Measurements from ENCODE around the gene SFRP5. TPM values are rescaled to one million over a fixed set of nuclear protein-coding genes. Genes with fewer than 3 reads are reported as not detected.

Gene SFRP5
- total RNA-seq, 2 experiments from 2014 or later: not detected

DNA sequence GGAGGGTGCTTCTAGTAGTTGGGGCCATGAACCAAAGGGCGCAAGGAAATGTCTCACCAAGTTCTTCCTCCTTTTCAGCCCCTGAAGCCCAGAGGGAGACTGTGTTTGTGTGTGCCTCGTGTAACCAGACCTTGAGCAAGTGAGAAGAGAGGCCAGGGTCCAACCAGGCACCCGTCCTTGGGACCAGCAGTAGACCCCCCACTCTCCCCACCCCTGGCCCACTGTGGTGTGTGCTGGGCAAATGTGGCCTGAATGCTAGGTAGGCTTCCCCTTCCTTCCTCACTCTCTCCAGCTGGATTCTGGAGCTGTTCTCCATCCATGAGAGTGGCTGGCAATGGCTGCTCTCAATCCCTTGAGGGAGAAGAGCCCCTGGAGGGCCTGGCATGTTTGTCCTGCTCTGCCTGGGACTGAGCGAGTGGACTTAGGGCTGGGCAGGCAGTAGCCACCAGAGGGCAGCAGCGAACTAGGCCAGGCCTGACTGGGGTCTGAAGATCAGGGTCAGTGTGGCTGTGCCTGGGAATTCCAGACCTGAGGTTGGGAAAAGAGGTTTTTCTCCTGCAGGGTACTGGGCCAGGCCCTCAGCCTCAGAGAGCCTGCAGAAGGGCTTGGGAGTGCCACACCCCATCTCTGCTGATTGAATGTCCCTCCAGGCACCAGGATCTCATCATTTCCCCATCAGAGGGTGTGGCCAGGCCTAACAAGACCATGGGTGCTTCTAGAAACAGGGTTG is 12.5 kb downstream of the SFRP5 start:
- no peak overlapping the region for H3K27ac Mint-ChIP-seq
- no peaks in the 10 kb centered on the region for H3K4me1 Mint-ChIP-seq
- no peaks in the 10 kb centered on the region for H3K9me3 Mint-ChIP-seq
- no peak overlapping the region for H3K4me3 Mint-ChIP-seq
- no peaks in the 10 kb centered on the region for H3K27me3 Mint-ChIP-seq
- CTCF ChIA-PET: interaction anchor here (0.7 to 2.0 kb wide), 5 partner anchors 9 to 283 kb away, joined by 3 to 6 read pairs (median 3); partner anchors contain the start of gene SFRP5
- POLR2A ChIA-PET: no interaction called here
- H3K36me3 Mint-ChIP-seq (ENCODE audit: low read depth): peaks cover 29% of the 10 kb centered on the region
- peak; percentile 52 for DNase-seq

DNA sequence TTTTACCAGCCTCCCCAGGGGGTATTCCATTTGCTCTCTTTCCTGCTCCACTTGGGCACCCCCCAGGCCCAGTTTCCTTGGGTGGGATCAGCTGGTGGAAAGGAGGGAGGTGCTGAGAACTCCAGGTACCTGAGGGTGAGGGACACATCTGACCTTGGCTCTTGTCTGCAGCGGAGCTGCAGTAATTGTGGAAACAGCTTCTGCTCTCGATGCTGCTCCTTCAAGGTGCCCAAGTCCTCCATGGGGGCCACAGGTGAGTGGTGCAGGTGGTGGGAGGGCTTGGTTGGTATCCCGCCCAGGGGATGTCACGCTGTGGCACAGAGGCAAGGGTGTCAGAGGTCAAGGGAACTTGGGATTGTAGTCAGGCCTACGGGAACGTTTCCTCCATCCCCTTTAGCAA is 14.3 kb downstream of the SFRP5 start:
- no peak for DNase-seq

DNA sequence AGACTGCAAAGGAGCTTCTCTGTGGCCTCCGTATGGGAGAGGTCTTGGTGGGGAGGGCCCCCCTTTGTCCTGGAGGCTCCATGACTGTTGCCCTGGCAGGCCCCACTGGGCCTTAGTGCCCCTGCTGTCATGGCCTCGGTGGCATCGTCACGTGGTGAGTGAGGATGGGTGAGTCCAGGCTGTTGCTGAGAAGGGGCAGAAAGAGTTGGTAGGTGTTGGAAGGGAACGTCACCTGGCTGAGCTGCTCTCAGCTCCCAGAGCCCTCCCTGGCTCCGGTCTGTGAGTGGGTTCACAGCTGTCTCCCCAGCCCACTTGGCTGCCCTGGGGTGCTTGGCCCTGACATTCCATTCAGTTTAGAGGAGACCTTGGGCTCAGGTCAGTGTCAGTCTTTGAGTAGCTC is 16.1 kb downstream of the SFRP5 start:
- ChIA-PET CTCF (interaction anchor here (1.3 kb wide), 1 partner anchor 24 kb away, joined by 4 read pairs; no protein-coding TSS in a partner anchor), POLR2A (no interaction called here)
- no peak for DNase-seq
- Mint-ChIP-seq H3K9me3 (no peaks in the 10 kb centered on the region), H3K4me3 (no peak overlapping the region), H3K27ac (no peak overlapping the region), H3K36me3 (ENCODE audit: low read depth) (peaks cover 43% of the 10 kb centered on the region), H3K27me3 (no peaks in the 10 kb centered on the region), H3K4me1 (no peaks in the 10 kb centered on the region)

More for the DNA sequence above, 14.3 kb downstream of the SFRP5 start:
- CTCF ChIA-PET: interaction anchor here (0.5 to 1.4 kb wide), 3 partner anchors 13 to 1758 kb away, joined by 3 to 4 read pairs (median 3); no protein-coding TSS in a partner anchor
- peaks cover 40% of the 10 kb centered on the region for H3K36me3 Mint-ChIP-seq (ENCODE audit: low read depth)
- POLR2A ChIA-PET: interaction anchor here (0.6 kb wide), 1 partner anchor 120 kb away, joined by 7 read pairs; no protein-coding TSS in a partner anchor
- no peak overlapping the region for H3K4me3 Mint-ChIP-seq
- H3K27me3 Mint-ChIP-seq: no peaks in the 10 kb centered on the region
- no peaks in the 10 kb centered on the region for H3K4me1 Mint-ChIP-seq
- H3K9me3 Mint-ChIP-seq: no peaks in the 10 kb centered on the region
- H3K27ac Mint-ChIP-seq: no peak overlapping the region

DNA sequence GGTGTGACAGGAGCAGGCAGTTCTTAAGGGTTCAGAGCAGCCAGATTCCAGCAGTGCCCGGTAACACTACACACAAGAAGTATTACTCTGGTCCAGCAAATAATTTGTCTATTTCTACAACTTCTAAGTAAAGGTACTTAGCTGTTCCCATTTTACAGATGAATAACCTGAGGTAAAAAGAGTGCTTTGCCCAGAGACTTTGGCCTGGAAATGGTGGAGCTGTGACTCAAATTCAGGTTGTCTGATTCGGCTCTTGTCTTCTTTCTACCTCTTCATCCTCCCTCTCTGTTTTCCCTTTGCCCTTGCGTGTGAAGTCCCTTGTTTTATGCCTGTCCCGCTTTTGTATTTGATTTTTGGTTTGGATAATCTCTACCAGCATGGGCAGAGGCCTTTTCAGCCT is 17.1 kb downstream of the SFRP5 start:
- Mint-ChIP-seq H3K36me3 (ENCODE audit: low read depth) (peaks cover 38% of the 10 kb centered on the region), H3K4me3 (no peak overlapping the region), H3K9me3 (no peaks in the 10 kb centered on the region), H3K4me1 (no peaks in the 10 kb centered on the region), H3K27ac (no peak overlapping the region), H3K27me3 (no peaks in the 10 kb centered on the region)
- POLR2A ChIA-PET: no interaction called here
- DNase-seq: no peak
- CTCF ChIA-PET: interaction anchor here (0.5 to 1.5 kb wide), 4 partner anchors 13 to 1911 kb away, joined by 3 to 4 read pairs (median 3); no protein-coding TSS in a partner anchor

DNA sequence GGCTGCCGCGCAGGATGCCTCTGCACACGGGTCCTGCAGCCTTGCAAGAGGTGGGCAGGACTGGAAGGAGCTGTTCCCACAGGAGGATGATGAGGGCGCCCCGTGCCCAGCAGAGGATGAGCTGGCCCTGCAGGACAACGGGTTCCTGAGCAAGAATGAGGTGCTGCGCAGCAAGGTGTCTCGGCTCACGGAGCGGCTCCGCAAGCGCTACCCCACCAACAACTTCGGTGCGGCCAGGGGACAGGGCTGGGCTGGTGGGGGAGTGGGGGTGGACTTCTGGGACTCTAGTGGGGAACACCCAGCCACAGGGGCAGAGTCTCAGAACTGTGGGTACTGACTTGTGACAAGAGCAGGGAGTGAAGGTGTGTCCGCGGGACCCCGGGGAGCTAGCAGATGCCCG is 18.8 kb downstream of the SFRP5 start:
- CTCF ChIA-PET: interaction anchor here (0.6 to 1.7 kb wide), 3 partner anchors 36 to 586 kb away, joined by 3 to 4 read pairs (median 3); no protein-coding TSS in a partner anchor
- Mint-ChIP-seq H3K36me3 (ENCODE audit: low read depth) (peaks cover 41% of the 10 kb centered on the region), H3K9me3 (no peaks in the 10 kb centered on the region), H3K27me3 (no peaks in the 10 kb centered on the region), H3K27ac (no peak overlapping the region), H3K4me3 (no peak overlapping the region), H3K4me1 (no peaks in the 10 kb centered on the region)
- no peak for DNase-seq
- POLR2A ChIA-PET: no interaction called here

DNA sequence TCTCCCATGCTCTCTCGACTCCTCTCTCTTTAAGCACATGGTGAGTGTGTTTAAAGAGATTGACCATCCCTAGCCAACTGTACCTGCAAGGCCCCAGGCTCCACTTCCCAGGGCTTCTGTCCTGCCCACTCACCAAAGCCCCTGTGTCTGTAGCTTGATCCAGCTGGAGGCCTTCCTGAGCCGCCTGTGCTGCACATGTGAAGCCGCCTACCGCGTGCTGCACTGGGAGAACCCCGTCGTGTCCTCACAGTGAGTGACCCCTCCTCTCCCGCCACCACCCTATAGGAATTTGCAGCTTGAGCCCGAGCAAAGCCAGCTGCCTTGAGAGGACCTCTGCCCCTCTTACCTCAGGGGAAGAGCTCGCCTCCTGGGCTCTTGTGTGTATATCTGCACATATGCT is 23.7 kb downstream of the SFRP5 start:
- Mint-ChIP-seq H3K9me3 (no peaks in the 10 kb centered on the region), H3K36me3 (ENCODE audit: low read depth) (peaks cover 40% of the 10 kb centered on the region), H3K4me3 (no peak overlapping the region), H3K27ac (no peak overlapping the region), H3K4me1 (peaks cover 3% of the 10 kb centered on the region), H3K27me3 (no peaks in the 10 kb centered on the region)
- CTCF ChIA-PET: interaction anchor here (1.7 kb wide), 2 partner anchors 12 to 121 kb away, joined by 4 to 5 read pairs; partner anchors contain the start of gene ZFYVE27
- no peak for DNase-seq
- POLR2A ChIA-PET: no interaction called here

DNA sequence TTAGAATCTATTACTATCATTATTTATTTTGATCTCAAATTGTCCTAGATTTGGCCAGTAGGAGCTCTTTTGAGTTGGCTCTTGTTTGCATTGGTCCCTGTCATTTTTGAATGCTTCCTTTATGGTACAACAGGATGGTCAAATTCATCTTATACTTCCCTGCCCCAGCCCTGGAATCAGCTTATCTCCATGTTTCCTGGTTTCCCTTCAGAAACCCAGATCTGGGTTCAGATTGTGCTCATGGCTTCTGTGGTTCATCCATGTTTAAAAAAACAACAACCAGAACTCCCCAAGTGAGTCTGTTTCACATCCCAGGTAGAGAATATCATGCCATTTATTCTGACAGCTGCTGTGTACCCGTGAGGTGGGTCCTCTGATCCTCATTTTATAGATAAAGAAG is 24.2 kb downstream of the SFRP5 start:
- Mint-ChIP-seq H3K4me3 (no peak overlapping the region), H3K9me3 (no peaks in the 10 kb centered on the region), H3K27ac (no peak overlapping the region), H3K4me1 (peaks cover 5% of the 10 kb centered on the region), H3K36me3 (ENCODE audit: low read depth) (peaks cover 42% of the 10 kb centered on the region), H3K27me3 (no peaks in the 10 kb centered on the region)
- ChIA-PET CTCF (interaction anchor here (1.7 kb wide), 1 partner anchor 122 kb away, joined by 5 read pairs; no protein-coding TSS in a partner anchor), POLR2A (no interaction called here)
- no peak for DNase-seq

DNA sequence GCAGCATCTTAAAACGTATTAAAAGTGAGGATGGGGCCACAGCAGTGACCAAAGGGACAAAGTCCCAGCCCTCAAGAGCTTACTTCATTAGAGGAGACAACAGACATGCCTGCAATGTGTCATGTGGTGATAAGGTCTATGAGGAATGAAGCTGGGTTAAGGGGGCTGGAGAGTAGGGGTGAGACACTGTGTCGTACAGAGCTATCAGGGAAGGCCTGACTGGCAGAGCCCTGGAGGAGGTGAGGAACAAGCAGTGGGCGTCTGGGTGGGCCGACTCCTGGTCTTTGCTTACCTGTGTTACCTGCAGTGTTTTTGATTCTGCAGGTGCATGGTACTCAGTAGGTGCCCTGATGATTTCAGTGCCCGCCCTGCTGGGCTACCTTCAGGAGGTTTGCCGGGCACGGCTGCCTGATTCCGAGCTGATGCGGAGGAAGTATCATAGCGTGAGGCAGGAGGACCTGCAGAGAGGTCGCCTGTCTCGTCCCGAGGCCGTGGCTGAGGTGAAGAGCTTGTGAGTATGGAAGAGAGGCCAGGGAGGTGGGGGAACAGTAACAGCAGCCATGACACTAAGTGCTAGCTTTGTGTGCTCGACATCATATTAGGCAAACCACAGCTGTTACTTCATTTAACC is 27.3 kb downstream of the SFRP5 start:
- Mint-ChIP-seq H3K9me3 (no peaks in the 10 kb centered on the region), H3K4me3 (no peak overlapping the region), H3K36me3 (ENCODE audit: low read depth) (peaks cover 54% of the 10 kb centered on the region), H3K4me1 (peaks cover 25% of the 10 kb centered on the region), H3K27me3 (no peaks in the 10 kb centered on the region), H3K27ac (no peak overlapping the region)
- POLR2A ChIA-PET: no interaction called here
- DNase-seq: no peak
- CTCF ChIA-PET: interaction anchor here (0.6 to 1.8 kb wide), 6 partner anchors 14 to 198 kb away, joined by 3 to 6 read pairs (median 4); partner anchors contain the start of gene HOGA1

DNA sequence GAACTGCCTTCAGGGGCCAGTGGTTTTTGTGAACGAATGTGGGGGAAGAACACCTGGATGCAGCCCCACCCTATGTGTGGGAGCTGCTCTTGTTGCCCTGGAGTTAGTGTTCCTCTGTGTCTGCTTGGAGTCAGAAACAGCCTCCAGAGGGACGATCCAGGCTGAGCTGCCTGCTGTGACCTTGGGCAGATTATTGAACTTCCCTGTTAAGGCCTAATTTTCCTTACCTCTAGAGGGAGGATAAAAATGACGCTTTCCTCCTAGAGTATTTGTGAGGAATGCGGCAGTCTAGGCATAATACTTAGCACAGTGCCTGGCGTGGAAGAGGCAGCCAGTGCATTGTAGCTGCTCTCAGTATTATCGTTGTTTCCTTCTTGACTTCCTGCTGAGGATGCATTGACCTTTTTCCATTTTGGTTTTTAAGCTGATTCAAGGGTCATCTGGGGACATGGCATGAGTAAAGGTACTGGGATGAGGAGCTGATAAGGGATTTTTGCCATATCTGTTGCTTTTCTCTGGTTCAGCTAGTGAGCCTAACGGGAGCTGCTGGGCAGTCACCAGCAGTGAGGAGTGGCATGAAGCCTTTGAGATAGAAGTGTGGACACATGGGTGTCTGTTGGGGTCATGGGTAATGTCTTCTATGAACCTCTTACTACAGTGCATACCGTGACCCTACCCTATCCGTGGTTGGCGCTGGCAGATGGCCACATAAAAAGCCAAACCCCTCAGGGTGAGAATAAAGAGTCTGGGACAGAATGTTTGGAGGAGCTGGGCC is 28.4 kb downstream of the SFRP5 start:
- DNase-seq: no peak
- ChIA-PET CTCF (interaction anchor here (1.1 to 1.8 kb wide), 3 partner anchors 21 to 159 kb away, joined by 3 to 6 read pairs (median 3); partner anchors contain the start of gene HOGA1), POLR2A (no interaction called here)
- Mint-ChIP-seq H3K36me3 (ENCODE audit: low read depth) (peaks cover 56% of the 10 kb centered on the region), H3K27me3 (no peaks in the 10 kb centered on the region), H3K9me3 (no peaks in the 10 kb centered on the region), H3K27ac (no peak overlapping the region), H3K4me3 (no peak overlapping the region), H3K4me1 (peaks cover 31% of the 10 kb centered on the region)

DNA sequence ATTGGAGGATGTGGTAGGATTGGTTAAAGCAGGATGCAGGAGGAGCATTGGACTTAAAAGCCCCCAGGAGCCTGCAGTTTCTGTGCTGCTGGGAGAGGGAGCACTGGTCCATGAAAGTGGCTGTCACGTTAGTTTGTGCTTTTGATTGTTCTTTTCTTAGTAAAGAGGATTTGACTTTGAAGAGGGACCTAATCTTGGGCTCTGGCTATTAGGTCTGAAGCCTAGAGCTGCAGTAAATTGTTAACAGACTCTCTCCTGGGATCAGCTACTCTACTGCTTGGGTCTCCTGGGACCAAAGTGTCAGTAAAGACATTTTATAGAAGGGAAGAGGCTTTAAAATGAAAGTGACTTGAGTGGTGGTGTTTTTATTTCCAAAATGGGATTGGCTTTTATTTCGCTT is 31.2 kb downstream of the SFRP5 start:
- ChIA-PET POLR2A (no interaction called here), CTCF (no interaction called here)
- Mint-ChIP-seq H3K4me1 (peaks cover 50% of the 10 kb centered on the region), H3K27ac (no peak overlapping the region), H3K36me3 (ENCODE audit: low read depth) (peaks cover 49% of the 10 kb centered on the region), H3K4me3 (no peak overlapping the region), H3K9me3 (peaks cover 3% of the 10 kb centered on the region), H3K27me3 (no peaks in the 10 kb centered on the region)
- no peak for DNase-seq

DNA sequence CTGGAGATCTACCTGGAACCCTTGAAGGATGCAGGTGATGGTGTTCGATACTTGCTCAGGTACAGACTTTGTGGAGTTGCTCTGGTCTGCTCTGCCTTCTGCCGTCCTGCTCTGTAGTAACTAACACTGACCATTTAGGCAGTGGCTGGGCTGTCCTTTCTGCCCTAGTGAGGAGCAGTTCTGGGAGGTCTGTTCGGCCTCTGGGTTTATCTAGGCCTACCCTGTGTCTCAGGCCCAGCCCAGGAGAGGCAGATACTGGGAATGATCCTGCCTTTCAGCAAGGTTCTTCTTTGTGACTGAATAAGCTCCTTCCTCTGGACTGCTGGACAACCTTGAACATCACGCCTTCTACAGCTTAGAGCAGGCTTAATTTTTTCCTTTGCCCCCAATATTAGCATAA is 33.2 kb downstream of the SFRP5 start:
- peak overlapping the region; percentile 36 for H3K27ac Mint-ChIP-seq
- no peaks in the 10 kb centered on the region for H3K27me3 Mint-ChIP-seq
- H3K4me3 Mint-ChIP-seq: peak overlapping the region; percentile 92
- no peak for DNase-seq
- H3K4me1 Mint-ChIP-seq: peaks cover 50% of the 10 kb centered on the region
- POLR2A ChIA-PET: interaction anchor here (0.7 kb wide), 1 partner anchor 98 kb away, joined by 4 read pairs; the partner anchor contains the start of gene PI4K2A
- H3K36me3 Mint-ChIP-seq (ENCODE audit: low read depth): peaks cover 36% of the 10 kb centered on the region
- H3K9me3 Mint-ChIP-seq: peaks cover 3% of the 10 kb centered on the region
- CTCF ChIA-PET: interaction anchor here (0.6 to 1.3 kb wide), 4 partner anchors 12 to 85 kb away, joined by 3 to 7 read pairs (median 4); no protein-coding TSS in a partner anchor

DNA sequence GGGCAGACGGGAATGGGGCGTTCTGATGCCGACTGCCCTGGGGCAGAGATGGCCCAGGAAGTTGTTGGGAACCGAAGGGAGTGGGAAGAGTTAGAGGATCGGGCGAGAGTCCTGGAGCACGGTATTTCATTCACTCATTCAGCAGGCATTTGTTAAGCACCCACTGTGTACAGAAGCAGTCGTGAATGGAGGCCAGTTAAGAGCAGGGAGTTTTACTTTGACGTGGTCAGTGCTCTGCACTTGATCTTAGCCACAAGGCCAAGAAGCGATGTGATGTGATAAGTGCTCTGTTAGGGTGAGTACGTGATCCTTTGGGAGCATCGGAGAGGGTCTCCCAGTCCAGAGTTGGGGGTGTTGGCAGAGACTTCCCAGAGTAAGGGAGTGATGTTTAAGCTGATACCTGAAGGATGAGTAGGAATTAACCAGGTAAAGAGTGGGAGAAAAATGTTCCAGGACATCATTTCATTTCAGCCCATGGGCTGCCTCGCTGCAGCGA is 34.0 kb downstream of the SFRP5 start:
- ChIA-PET CTCF (interaction anchor here (0.6 to 1.3 kb wide), 2 partner anchors 55 to 84 kb away, joined by 3 to 4 read pairs; no protein-coding TSS in a partner anchor), POLR2A (no interaction called here)
- H3K4me3 Mint-ChIP-seq: peak overlapping the region; percentile 92
- peaks cover 46% of the 10 kb centered on the region for H3K4me1 Mint-ChIP-seq
- H3K9me3 Mint-ChIP-seq: peaks cover 3% of the 10 kb centered on the region
- no peak for DNase-seq
- peaks cover 31% of the 10 kb centered on the region for H3K36me3 Mint-ChIP-seq (ENCODE audit: low read depth)
- no peaks in the 10 kb centered on the region for H3K27me3 Mint-ChIP-seq
- H3K27ac Mint-ChIP-seq: peak overlapping the region; percentile 96
